Vagina (tissue), 2 donors: ENCODE measurements around the gene GPR108. TPM values are rescaled to one million over a fixed set of nuclear protein-coding genes. Genes with fewer than 3 reads are reported as not detected.

Source experiments
- DNase-seq, 2 donors: peaks; one replicate each; pipeline ENCODE4 v3.0.0-alpha.2; 2017; ENCODE audit errors: extremely low spot score in 2 of 2
- H3K27ac ChIP-seq: fragments of 200-600 bp; sonication (generic); one replicate; pipeline ENCODE4 v1.5.1; 2019
- H3K27me3 ChIP-seq: fragments of 200-600 bp; sonication (generic); one replicate; pipeline ENCODE4 v1.5.1; 2019
- H3K36me3 ChIP-seq, 2 donors: fragments of 200-600 bp; sonication (generic); one replicate each; pipeline ENCODE4 v1.5.1; 2017 to 2019
- H3K4me1 ChIP-seq: fragments of 200-600 bp; sonication (generic); one replicate; pipeline ENCODE4 v1.5.1; 2019
- H3K4me3 ChIP-seq, 2 donors: fragments of 200-600 bp; sonication (generic); 1 replicate in 1 of 2; 2 replicates in 1 of 2; pipeline ENCODE4 v1.5.1; 2016 to 2019
- H3K9me3 ChIP-seq: fragments of 200-600 bp; sonication (generic); one replicate; pipeline ENCODE4 v1.5.1; 2019
- CTCF ChIP-seq, 3 experiments: fragments of 450-650 bp in 2 of 3; fragments of 200-600 bp in 1 of 3; sonication (generic) in 1 of 3; IDR thresholded peaks; one replicate each; pipeline ENCODE4 v1.5.1; 2017 to 2019; ENCODE audit warnings: antibody characterized with exemption in 3 of 3, mild to moderate bottlenecking in 2 of 3, moderate library complexity in 2 of 3
- POLR2A ChIP-seq, 2 donors: fragments of 450-650 bp; IDR thresholded peaks; one replicate each; pipeline ENCODE4 v1.6.1; 2017; ENCODE audit warnings: antibody characterized with exemption in 2 of 2, mild to moderate bottlenecking in 2 of 2, moderate library complexity in 2 of 2
- POLR2AphosphoS5 ChIP-seq, 2 donors: sonication (generic); formaldehyde crosslinking; IDR thresholded peaks; one replicate each; pipeline ENCODE4 v1.9.0; 2017; ENCODE audit warnings: antibody characterized with exemption in 2 of 2, mild to moderate bottlenecking in 2 of 2, low read depth in 1 of 2; ENCODE audit not compliant: insufficient read depth in 1 of 2
- intact Hi-C: fragments of 100-400 bp; cut with DNase I; formaldehyde crosslinking; loops from one replicate; pipeline ENCODE4 v1.15.1; 2023
- total RNA-seq: library from RNA; depleted of rRNA; stranded (reverse); fragments of >200 nt; gene quantifications from one replicate; pipeline ENCODE4 v1.2.3, GENCODE V29; 2016

The GPR108 gene
- total RNA-seq, 1 donor from 2014 or later = 62.9 TPM

DNA sequence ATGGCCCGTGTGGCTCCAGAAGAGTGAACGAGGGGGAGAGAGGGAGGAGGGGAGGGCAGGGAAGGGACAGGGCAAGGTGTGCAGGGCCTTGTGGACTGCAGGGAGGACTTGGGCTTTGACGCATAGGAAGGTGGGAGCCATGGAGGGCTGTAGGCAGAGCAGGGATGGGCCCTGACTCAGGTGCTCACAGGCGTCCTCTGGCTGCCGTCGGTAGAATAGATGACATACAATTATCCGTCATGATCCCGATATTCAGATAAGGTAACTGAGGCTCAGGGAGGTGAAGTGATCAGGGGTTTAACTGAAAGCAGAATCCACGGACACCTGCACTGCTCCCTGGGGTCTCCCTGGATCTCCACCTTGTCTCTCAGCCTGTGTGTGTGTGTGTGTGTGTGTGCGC lies 20.3 kb downstream of the GPR108 start:
- DNase-seq = no peak
- Histone ChIP-seq H3K4me3 (no peak overlapping the region), H3K27ac (no peak overlapping the region), H3K4me1 (peaks cover 5% of the 10 kb centered on the region), H3K9me3 (no peaks in the 10 kb centered on the region), H3K36me3 (no peaks in the 10 kb centered on the region), H3K27me3 (no peaks in the 10 kb centered on the region)
- intact Hi-C loops = no loop called here
- TF ChIP-seq POLR2AphosphoS5 (IDR thresholded peaks at IDR 0.05; ENCODE audit: insufficient read depth in 1 of 2, low read depth in 1 of 2) = no peak
- no peak for TF ChIP-seq POLR2A (IDR thresholded peaks at IDR 0.05)
- no peak for TF ChIP-seq CTCF (IDR thresholded peaks at IDR 0.05)

DNA sequence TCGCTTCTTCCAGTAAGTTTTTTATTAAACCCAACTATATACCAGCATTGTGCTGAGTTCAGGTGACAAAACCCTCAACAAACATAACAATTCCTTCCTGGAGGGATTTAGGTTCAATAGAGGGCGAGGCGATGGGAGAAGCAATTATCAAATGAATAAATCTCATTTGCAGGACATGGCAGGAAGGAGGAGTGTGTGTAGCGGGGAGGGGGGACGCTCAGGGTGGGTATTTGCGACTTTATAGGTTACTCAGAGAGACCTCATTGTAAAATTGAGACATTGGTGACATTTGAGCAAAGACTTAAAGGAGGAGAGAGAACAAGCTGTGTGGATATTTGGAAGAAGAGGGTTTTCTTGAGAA lies 20.8 kb downstream of the GPR108 start:
- Histone ChIP-seq H3K27me3 (no peaks in the 10 kb centered on the region), H3K4me1 (peaks cover 3% of the 10 kb centered on the region)
- intact Hi-C loops = no loop called here

DNA sequence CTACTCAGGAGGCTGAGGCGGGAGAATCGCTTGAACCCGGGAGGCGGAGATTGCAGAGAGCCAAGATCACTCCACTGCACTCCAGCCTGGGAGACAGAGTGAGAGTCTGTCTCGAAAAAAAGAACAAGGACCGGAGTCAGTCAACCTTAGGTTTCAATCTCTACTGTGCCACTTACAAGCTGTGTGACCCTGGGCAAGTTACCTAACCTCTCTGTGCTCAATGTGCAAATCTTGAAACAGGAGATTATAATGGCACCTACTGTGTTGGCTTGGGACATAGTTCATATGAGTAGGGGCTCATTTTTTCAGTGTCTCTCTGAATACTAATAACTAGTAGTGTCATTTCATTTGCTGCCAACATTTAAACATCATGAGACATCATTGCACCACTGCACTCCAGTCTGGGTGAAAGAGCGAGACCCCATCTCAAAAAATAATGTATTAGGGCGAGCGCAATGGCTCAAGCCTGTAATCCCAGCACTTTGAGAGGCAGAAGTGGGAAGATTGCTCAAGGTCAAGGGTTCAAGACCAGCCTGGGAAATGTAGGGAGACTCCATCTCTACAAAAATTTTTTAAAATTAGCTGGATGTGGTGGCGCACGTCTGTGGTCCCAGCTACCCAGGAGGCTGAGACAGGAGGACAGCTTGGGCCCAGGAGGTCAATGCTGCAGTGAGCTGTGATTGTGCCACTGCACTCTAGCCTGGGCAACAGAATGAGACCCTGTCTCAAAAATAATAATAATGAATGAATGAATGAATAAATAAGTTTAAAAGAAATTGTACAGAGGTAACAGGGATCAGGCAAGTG lies 22.4 kb downstream of the GPR108 start:
- Histone ChIP-seq H3K4me1 (no peaks in the 10 kb centered on the region), H3K9me3 (no peaks in the 10 kb centered on the region), H3K4me3 (no peak overlapping the region), H3K27me3 (no peaks in the 10 kb centered on the region), H3K27ac (no peak overlapping the region), H3K36me3 (no peaks in the 10 kb centered on the region)
- DNase-seq = no peak
- TF ChIP-seq CTCF (IDR thresholded peaks at IDR 0.05) = no peak
- no peak for TF ChIP-seq POLR2AphosphoS5 (IDR thresholded peaks at IDR 0.05; ENCODE audit: insufficient read depth in 1 of 2, low read depth in 1 of 2)
- TF ChIP-seq POLR2A (IDR thresholded peaks at IDR 0.05) = no peak
- intact Hi-C loops = no loop called here

More for the DNA sequence above, 20.8 kb downstream of the GPR108 start:
- Histone ChIP-seq H3K4me3 (no peak overlapping the region), H3K27ac (no peak overlapping the region), H3K36me3 (no peaks in the 10 kb centered on the region), H3K9me3 (no peaks in the 10 kb centered on the region)
- TF ChIP-seq CTCF (IDR thresholded peaks at IDR 0.05) (no peak), POLR2A (IDR thresholded peaks at IDR 0.05) (no peak), POLR2AphosphoS5 (IDR thresholded peaks at IDR 0.05; ENCODE audit: insufficient read depth in 1 of 2, low read depth in 1 of 2) (no peak)
- no peak for DNase-seq

DNA sequence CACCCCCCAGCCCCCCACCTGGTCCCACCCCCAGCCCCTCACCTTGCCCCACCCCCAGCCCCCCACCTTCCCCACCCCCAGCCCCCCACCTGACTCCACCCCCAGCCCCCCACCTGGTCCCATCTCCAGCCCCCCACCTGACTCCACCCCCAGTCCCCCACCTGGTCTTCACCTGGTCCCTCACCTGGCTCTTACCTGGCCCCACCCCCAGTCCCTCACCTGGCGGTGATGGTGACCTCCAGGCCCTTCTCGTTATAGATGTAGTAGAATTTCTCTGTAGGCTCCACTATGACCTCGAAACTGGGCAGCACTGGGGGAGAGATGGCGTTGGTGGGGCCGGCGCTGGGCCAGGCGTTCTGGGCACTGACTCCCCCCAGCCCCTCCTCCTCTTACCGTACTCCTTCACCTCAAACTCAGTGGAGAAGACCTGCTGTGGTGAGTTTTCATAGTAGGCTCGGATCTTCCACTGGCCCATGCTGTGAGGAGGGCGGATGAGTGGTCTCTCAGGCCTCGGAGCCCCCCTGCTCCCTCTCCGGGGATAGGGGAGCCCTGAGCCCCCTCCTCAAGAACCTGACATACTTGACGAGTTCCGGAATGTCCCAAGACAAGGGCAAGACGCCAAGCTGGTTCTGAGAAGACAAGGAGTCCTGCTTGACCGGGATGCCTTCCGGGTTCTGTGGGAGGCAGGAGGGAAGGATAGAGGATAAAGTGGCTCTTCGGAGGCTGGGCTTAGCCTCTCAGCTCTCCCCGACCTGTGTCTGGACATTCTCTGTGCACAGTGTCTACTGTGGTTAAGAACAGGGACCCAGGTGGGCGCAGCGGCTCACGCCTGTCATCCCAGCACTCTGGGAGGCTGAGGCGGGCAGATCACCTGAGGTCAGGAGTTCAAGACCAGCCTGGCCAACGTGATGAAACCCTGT lies 23.3 kb downstream of the GPR108 start:
- TF ChIP-seq CTCF (IDR thresholded peaks at IDR 0.05) = no peak
- no peak for TF ChIP-seq POLR2AphosphoS5 (IDR thresholded peaks at IDR 0.05; ENCODE audit: insufficient read depth in 1 of 2, low read depth in 1 of 2)
- TF ChIP-seq POLR2A (IDR thresholded peaks at IDR 0.05) = no peak
- no peaks in the 10 kb centered on the region for H3K27me3 ChIP-seq
- no peaks in the 10 kb centered on the region for H3K36me3 ChIP-seq
- H3K4me1 ChIP-seq = no peaks in the 10 kb centered on the region
- DNase-seq = no peak
- H3K27ac ChIP-seq = no peak overlapping the region
- no peaks in the 10 kb centered on the region for H3K9me3 ChIP-seq
- H3K4me3 ChIP-seq = no peak overlapping the region
- intact Hi-C loops = no loop called here
